Stimulated activated effector memory CD8-positive, alpha-beta T cell treated with anti-CD3 and anti-CD28 coated beads, Interleukin-12 subunit alpha, Interleukin-12 subunit beta, amount 100 ng/mL, for 72 hours (primary cell): ENCODE data around the gene PTPRC.

ENCODE experiments used
- ATAC-seq: fragments of 150-1000 bp; cut with Tn5 transposase; 2 replicates; pipeline ENCODE4 v1.10.0; 2021
- DNase-seq, 2 donors: peaks; one replicate each; pipeline ENCODE4 v3.0.0; 2021 to 2022; ENCODE audit warnings: low spot score in 2 of 2
- H3K27ac Mint-ChIP-seq: one replicate; pipeline ENCODE4 v1.8.0; 2022; ENCODE audit warnings: mild to moderate bottlenecking, mixed read lengths
- H3K36me3 Mint-ChIP-seq: one replicate; pipeline ENCODE4 v1.8.0; 2022; ENCODE audit warnings: mild to moderate bottlenecking, mixed read lengths
- H3K4me1 Mint-ChIP-seq: one replicate; pipeline ENCODE4 v1.8.0; 2022; ENCODE audit warnings: mixed read lengths
- H3K4me3 Mint-ChIP-seq: one replicate; pipeline ENCODE4 v1.8.0; 2022; ENCODE audit warnings: mild to moderate bottlenecking, mixed read lengths
- H3K9me3 Mint-ChIP-seq: one replicate; pipeline ENCODE4 v1.8.0; 2022; ENCODE audit warnings: mixed read lengths

The PTPRC gene

DNA sequence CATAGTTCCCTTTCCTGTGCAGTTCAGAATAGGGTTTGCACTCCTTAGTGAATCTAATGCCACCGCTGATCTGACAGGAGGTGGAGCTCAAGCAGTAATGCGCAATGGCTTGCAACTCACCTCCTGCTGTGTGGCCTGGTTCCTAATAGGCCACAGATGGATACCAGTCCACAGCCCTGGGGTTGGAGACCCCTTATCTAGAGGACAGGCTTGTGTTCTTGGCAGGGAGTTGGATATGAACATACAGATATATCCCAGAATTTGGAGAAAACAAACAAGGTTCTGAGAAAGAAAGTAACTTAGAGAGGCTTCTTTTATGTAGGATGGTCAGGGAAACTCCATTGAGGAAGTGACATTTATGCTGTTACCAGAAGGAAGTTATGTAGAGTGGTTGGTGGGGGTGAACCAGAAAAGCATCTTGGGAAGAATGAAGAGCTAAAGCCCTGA lies 5.1 kb upstream of the PTPRC start:
- H3K36me3 Mint-ChIP-seq: peaks cover 8% of the 10 kb centered on the region
- H3K9me3 Mint-ChIP-seq: peaks cover 12% of the 10 kb centered on the region
- peak overlapping the region; percentile 67 for H3K4me3 Mint-ChIP-seq
- H3K4me1 Mint-ChIP-seq: peaks cover 55% of the 10 kb centered on the region
- no peak for DNase-seq
- peak; percentile 27 for ATAC-seq
- peak overlapping the region; percentile 98 for H3K27ac Mint-ChIP-seq

DNA sequence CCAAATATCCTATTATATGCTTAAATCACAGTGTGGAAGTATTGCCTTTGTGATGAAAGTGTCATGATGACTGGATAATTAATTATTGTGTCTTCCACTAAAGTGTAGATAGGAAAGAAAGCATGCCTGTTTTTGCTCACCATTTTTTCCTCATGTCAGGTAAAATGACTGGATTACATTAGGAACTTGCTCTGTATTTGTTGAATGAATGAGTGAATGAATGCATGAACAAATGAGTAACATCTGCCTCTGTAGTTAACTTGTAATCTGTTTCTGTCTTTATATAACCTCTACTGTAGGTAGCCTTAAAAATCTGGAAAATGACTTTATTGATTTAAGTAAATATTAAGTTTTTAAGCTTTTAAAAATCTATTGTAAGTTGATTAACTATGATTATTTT lies 2.9 kb upstream of the PTPRC start:
- ATAC-seq: no peak
- peak overlapping the region; percentile 67 for H3K4me3 Mint-ChIP-seq
- H3K9me3 Mint-ChIP-seq: peaks cover 12% of the 10 kb centered on the region
- DNase-seq: no peak
- peak overlapping the region; percentile 98 for H3K27ac Mint-ChIP-seq
- H3K4me1 Mint-ChIP-seq: peaks cover 43% of the 10 kb centered on the region
- H3K36me3 Mint-ChIP-seq: peaks cover 30% of the 10 kb centered on the region

DNA sequence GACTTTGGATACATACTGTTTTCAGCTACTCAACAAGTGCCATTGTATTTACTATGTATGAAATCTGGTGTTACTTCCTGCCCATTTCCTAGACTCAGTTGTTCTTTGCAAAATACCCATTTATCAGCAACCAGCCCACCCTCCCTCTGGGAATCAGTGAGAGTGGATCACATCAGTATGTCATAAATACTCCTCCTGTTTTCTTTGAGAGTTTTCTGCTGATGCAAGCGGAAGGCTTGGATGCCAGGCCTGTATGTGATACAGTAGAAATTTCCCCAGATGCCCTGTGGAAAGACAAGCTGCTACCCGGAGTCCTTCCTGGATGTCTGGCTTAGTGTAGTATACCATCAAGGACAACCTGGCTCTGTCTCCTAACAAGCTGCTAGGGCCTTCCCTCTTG lies 2.4 kb upstream of the PTPRC start:
- DNase-seq (no peak), ATAC-seq (no peak)
- peaks cover 12% of the 10 kb centered on the region for H3K9me3 Mint-ChIP-seq
- peak overlapping the region; percentile 67 for H3K4me3 Mint-ChIP-seq
- H3K36me3 Mint-ChIP-seq: peaks cover 34% of the 10 kb centered on the region
- H3K27ac Mint-ChIP-seq: peak overlapping the region; percentile 98
- H3K4me1 Mint-ChIP-seq: peaks cover 43% of the 10 kb centered on the region

DNA sequence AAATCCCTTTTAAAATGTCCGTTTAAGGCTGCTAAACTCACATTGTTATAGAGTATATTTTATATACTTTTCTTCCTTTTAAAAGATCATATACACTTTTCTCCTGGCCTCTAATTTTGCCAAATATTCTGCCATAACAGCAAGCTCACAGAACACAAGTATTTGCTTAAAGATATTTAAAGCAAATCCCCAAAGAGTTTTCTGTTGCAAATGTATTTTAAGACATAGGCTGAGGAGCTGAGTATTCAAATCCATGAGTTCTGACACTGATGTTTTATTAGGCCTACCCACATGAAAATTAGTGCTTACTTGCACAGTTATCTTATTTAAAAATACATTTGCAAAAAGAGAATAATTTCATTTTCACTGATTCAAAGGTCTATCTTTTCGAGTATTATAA lies 1.7 kb upstream of the PTPRC start:
- peak overlapping the region; percentile 98 for H3K27ac Mint-ChIP-seq
- ATAC-seq: no peak
- H3K4me1 Mint-ChIP-seq: peaks cover 39% of the 10 kb centered on the region
- peak overlapping the region; percentile 67 for H3K4me3 Mint-ChIP-seq
- H3K36me3 Mint-ChIP-seq: peaks cover 42% of the 10 kb centered on the region
- no peak for DNase-seq
- peaks cover 12% of the 10 kb centered on the region for H3K9me3 Mint-ChIP-seq

DNA sequence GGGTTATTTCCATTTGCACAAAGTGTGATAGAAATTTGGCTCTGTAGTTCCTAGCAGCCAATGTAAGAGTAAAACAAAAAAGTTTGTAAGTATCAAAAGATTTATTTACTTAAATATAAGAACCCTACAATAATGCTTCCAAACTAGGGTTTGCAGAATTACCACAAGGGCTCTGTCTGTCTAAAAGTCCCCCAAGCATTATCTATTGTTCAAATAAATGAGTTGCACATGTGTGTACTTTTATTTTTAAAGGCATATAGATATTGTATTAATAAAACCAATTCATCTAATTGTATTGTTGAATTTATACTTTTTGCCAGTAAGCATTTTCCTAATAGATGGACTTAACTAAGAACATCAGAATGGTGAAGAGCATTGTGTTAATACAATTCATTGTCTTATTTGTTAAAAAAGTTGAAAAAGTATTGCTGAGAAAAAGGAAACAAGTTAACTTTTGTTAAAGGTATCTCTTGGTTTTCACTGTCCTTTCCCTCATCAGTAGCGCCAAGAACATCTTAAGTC lies 863 bp upstream of the PTPRC start:
- no peak for ATAC-seq
- peaks cover 47% of the 10 kb centered on the region for H3K4me1 Mint-ChIP-seq

DNA sequence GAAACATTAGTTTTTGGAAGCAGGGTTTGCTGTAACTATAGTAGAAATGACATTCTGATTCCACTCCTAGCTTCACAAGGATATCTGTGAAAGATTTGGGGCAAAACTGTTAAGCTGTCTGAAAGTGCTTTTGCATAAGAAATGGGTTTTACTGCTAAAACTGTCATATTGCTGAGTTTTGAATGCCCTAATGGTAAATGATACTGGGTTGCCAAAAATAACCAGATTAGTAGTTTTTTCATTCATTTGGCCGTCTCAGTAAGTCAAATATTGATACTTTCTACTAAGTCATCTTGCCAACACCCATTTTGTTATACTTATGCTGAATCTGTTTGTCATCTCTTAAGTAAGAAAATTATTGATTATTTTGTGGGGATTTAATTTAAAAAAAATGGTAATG lies 399 bp upstream of the PTPRC start:
- ATAC-seq (no peak), DNase-seq (no peak)
- Mint-ChIP-seq H3K9me3 (peaks cover 9% of the 10 kb centered on the region), H3K27ac (peak overlapping the region; percentile 98), H3K4me3 (peak overlapping the region; percentile 67), H3K4me1 (peaks cover 47% of the 10 kb centered on the region), H3K36me3 (peaks cover 54% of the 10 kb centered on the region)

More for the DNA sequence above, 863 bp upstream of the PTPRC start:
- peaks cover 50% of the 10 kb centered on the region for H3K36me3 Mint-ChIP-seq
- H3K9me3 Mint-ChIP-seq: peaks cover 12% of the 10 kb centered on the region
- no peak for DNase-seq
- H3K4me3 Mint-ChIP-seq: peak overlapping the region; percentile 67
- peak overlapping the region; percentile 98 for H3K27ac Mint-ChIP-seq

DNA sequence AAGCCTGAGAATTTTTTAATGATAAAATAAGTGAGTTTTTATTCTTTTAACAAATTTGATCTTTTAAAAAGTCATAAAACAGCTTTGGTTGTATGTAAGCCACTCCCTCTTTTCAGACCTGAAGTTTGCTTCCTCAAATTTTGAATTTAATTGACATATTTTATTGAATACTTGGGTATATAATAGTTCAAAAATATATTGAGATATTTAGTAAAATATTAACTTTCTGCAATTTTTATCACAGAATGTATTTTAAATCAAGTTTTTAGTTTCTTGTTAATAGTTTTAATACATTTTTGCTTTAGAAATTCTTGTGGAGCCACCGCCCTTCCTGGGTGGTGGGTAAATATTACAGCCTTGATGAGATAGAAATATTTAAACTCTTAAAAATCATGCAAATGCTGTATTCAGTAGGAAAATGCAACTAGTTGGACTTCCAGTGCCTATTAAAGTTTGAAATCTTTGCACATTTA lies 867 bp downstream of the PTPRC start:
- Mint-ChIP-seq H3K4me1 (peaks cover 40% of the 10 kb centered on the region), H3K36me3 (peaks cover 67% of the 10 kb centered on the region), H3K4me3 (peak overlapping the region; percentile 67), H3K9me3 (no peaks in the 10 kb centered on the region), H3K27ac (peak overlapping the region; percentile 98)
- no peak for DNase-seq
- ATAC-seq: no peak

DNA sequence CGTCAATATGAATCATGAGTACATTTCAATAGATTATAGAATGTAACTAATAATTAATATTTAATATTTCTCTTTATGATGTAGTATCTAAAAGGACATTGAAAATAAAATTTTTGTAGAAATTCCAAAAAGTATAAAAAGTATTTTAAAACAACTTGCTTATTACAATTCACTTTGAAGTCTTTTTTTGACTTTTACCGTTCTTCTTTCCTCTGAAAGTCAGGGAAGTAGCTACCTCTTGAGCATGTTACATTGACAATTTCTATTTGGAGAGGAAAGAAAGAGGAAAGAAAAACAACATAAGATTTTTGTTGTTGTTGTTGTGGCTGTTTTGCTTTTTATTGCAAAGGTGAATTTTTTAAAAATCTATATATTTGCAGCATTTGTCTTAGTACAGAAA lies 1.3 kb downstream of the PTPRC start:
- H3K36me3 Mint-ChIP-seq: peaks cover 72% of the 10 kb centered on the region
- H3K9me3 Mint-ChIP-seq: no peaks in the 10 kb centered on the region
- ATAC-seq (no peak), DNase-seq (no peak)
- H3K27ac Mint-ChIP-seq: peak overlapping the region; percentile 98
- H3K4me1 Mint-ChIP-seq: peaks cover 36% of the 10 kb centered on the region
- peak overlapping the region; percentile 67 for H3K4me3 Mint-ChIP-seq

DNA sequence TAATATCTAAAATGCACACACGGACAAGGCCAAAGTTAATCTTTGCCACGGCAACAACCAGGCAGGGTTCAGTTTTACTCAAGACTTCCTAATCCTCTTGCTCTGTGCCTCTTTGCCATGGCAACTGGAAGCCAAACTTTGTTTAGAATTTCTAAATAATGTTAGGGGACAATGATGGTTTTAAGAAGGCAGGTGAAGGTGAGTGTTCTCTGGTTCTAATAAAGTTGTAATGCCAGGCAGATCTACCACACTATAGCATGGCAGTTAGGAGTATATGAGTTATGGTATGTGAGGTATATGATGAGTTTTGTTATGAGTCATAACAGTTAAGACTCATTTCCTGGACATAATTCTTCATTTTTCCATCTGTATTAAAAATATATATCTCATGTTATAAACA lies 2.7 kb downstream of the PTPRC start:
- Mint-ChIP-seq H3K27ac (peak overlapping the region; percentile 98), H3K9me3 (no peaks in the 10 kb centered on the region), H3K4me1 (peaks cover 25% of the 10 kb centered on the region), H3K4me3 (peak overlapping the region; percentile 67), H3K36me3 (peaks cover 85% of the 10 kb centered on the region)
- DNase-seq (no peak), ATAC-seq (peak; percentile 95)

DNA sequence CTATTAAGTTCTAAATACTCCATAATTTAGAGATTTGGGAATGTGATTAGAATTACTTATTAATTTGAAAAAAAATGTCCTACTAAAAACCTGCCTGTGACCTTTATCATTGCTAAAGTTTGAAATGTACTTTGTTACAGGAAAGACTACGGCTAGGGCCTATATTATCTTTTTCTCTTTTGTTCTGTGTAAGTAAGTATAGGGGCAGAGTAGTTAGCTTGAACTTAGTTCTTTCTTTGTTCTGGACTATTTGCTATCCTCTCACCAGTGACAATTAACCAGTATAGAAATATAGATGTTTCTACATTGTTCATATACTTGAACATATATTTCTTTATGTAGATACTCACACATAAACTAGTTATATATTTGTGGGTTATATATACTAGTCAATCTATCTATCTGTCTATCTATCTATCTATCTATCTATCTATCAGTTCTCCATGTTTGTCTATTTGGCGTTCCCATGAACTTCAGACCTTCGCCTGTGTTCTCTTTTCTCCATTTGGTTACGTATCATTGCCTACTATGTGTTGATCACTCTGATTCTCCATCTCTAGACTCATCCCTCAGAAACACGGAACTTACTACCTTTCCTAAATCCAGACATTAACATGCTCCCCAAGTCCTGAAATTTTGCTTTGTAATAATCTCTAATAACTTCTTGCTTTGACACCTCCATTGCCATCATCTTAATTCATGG lies 3.3 kb downstream of the PTPRC start:
- Mint-ChIP-seq H3K4me3 (peak overlapping the region; percentile 67), H3K36me3 (peaks cover 91% of the 10 kb centered on the region), H3K27ac (peak overlapping the region; percentile 98), H3K9me3 (no peaks in the 10 kb centered on the region), H3K4me1 (peaks cover 25% of the 10 kb centered on the region)
- DNase-seq (no peak), ATAC-seq (no peak)

DNA sequence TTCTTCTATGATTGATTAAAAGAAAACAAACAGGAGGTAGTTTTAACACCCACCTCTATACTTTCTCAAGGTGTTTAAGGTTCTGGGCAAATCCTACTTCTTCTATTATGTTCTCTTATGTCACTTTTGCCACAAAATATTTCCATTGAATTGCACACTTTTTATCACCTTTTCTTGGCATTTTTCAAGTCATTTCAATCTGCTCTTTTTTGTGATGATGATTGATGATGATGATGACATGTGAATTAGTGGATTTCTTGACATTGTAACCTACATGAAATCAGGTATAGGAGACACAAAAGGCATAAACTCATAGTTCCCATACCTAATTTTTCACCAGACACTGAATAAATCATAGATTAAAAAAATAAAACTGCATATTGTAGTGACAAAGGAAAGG lies 4.1 kb downstream of the PTPRC start:
- Mint-ChIP-seq H3K9me3 (no peaks in the 10 kb centered on the region), H3K27ac (peak overlapping the region; percentile 98), H3K4me1 (peaks cover 30% of the 10 kb centered on the region), H3K36me3 (peaks cover 99% of the 10 kb centered on the region), H3K4me3 (peak overlapping the region; percentile 67)
- no peak for DNase-seq
- ATAC-seq: no peak

DNA sequence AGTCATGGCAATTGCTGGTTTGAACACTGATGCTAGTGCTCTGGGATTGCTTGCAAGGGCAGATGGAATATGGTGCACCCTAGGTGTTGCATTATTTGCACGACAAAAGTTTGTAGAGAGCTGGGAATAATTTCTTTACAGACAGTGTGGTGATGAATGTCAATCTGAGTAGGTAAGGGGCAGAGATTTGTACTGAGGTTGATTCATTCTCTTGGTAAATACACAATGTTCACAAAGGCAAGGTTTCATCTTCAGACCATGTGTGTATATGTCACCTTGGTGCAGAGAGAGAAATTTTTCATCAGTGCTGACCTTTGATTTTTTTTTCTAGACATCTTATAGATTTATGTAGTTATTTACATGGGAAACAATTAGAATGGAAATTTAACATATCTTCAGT lies 5.0 kb downstream of the PTPRC start:
- peak overlapping the region; percentile 67 for H3K4me3 Mint-ChIP-seq
- DNase-seq (no peak), ATAC-seq (peak; percentile 63)
- peaks cover 38% of the 10 kb centered on the region for H3K4me1 Mint-ChIP-seq
- H3K36me3 Mint-ChIP-seq: peaks cover 99% of the 10 kb centered on the region
- peak overlapping the region; percentile 98 for H3K27ac Mint-ChIP-seq
- no peaks in the 10 kb centered on the region for H3K9me3 Mint-ChIP-seq

DNA sequence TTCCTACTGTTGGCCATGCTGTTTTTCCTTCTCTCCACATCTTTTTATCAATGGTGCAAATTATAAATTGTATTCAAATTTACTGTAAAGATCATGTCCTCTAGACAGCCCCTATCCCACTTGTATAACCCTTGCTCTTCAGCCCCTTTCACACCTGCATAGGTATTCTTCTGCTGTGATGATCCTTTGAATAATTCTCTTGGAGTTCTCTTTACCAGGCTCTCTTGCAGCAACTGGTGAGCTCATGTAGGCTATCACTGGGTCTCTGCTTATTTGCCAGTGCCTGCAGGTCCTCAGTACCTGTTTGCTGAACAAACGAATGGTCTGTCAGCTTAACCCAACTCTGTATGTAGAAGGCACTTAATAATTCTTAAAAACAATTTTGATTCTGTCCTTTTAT lies 8.2 kb downstream of the PTPRC start:
- H3K36me3 Mint-ChIP-seq: peaks cover 100% of the 10 kb centered on the region
- H3K4me1 Mint-ChIP-seq: peaks cover 57% of the 10 kb centered on the region
- DNase-seq (no peak), ATAC-seq (no peak)
- peak overlapping the region; percentile 57 for H3K27ac Mint-ChIP-seq
- no peaks in the 10 kb centered on the region for H3K9me3 Mint-ChIP-seq
- peak overlapping the region; percentile 67 for H3K4me3 Mint-ChIP-seq

DNA sequence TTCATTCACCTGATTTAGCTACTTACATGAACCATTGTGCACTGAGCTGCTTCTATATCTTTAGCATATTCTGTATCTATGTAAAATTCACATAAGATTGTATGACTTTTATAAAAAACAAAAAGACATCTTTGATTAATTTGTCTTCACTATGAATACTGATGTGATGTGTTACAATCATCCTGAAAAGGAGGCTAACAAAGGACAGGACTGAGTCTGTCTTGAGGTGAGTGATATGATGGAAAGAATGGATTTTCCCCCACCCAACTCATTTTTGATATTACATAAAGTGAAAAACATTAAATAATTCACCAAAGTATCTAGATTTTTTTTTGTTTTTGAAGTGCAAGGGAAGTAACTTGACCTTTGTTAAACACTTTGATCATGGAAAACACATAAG lies 9.8 kb downstream of the PTPRC start:
- H3K36me3 Mint-ChIP-seq: peaks cover 100% of the 10 kb centered on the region

DNA sequence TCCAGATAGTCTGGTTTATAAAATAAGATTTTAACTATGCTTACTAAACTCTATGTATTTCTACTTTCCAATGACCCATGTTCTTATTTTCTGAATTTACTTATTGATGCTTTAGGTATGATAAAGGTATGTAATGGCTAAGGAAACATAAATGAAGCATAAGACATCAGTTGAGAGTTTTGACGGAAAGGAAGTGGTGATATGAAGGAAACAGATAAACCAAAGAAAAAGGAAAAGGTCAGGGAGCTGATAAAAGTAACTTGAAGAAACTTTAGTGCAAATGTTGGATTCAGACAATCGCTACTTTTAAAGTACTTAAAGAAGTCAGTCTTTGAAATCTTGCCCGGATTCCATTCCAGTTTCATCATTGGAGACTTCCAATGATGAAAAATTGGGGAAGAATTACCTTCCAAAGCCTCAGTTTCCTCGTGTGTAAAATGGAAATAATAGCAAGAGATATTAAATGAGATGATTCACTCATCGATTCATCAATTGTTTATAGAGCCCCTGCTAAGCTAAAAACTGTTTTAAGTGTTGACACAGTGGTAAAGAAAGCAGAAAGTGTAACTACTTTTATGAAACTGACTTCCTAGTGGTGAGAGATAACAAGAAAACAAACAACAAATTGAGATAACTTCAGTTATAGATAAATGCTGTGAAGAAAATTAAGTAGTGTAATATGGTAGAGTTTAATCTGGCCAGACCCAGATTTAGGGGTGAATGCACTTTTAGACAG lies 10.6 kb downstream of the PTPRC start:
- ATAC-seq: peak; percentile 74
- H3K4me1 Mint-ChIP-seq: peaks cover 43% of the 10 kb centered on the region

More for the DNA sequence above, 9.8 kb downstream of the PTPRC start:
- peak overlapping the region; percentile 67 for H3K4me3 Mint-ChIP-seq
- H3K27ac Mint-ChIP-seq: peak overlapping the region; percentile 88
- ATAC-seq (peak; percentile 60), DNase-seq (no peak)
- no peaks in the 10 kb centered on the region for H3K9me3 Mint-ChIP-seq
- H3K4me1 Mint-ChIP-seq: peaks cover 48% of the 10 kb centered on the region

More for the DNA sequence above, 10.6 kb downstream of the PTPRC start:
- H3K27ac Mint-ChIP-seq: peak overlapping the region; percentile 88
- no peak for DNase-seq
- no peaks in the 10 kb centered on the region for H3K9me3 Mint-ChIP-seq
- H3K4me3 Mint-ChIP-seq: peak overlapping the region; percentile 67
- peaks cover 100% of the 10 kb centered on the region for H3K36me3 Mint-ChIP-seq
